AG09309 (cell line): ENCODE data around the gene TIMP4.

Source experiments
- DNase-seq: peaks from one replicate; pipeline ENCODE4 v3.0.0-alpha.2; 2010; ENCODE audit warnings: low read depth
- H3K4me3 ChIP-seq: 2 replicates; pipeline ENCODE4 v1.5.1; 2011; ENCODE audit warnings: mild to moderate bottlenecking, low read depth, low read length, moderate library complexity; ENCODE audit not compliant: control insufficient read depth
- CTCF ChIP-seq: IDR thresholded peaks from 2 replicates; pipeline ENCODE4 v1.5.1; 2011; ENCODE audit warnings: mild to moderate bottlenecking, low read depth, low read length, inconsistent platforms; ENCODE audit not compliant: insufficient read depth, control insufficient read depth; ENCODE audit errors: missing control alignments

The TIMP4 gene

GRCh38 chr3:12158387-12159226 is at the start of gene TIMP4:
Gene TIMP4, minus strand, starts transcription at chr3:12158912. Its CDS starts 72 bp downstream, at chr3:12158840.
- DNase-seq, result no peak
- peak within 1 kb of the TSS; percentile 38 for H3K4me3 ChIP-seq
- no peak for TF ChIP-seq CTCF

GRCh38 chr3:12205171-12205570 is 46.5 kb upstream of the TIMP4 start:
- no peak overlapping the region for H3K4me3 ChIP-seq
- no peak for DNase-seq
- TF ChIP-seq CTCF, result no peak

GRCh38 chr3:12201813-12202212 is 43.1 kb upstream of the TIMP4 start:
- no peak for DNase-seq
- no peak for TF ChIP-seq CTCF

GRCh38 chr3:12198301-12198700 is 39.6 kb upstream of the TIMP4 start:
- peak; percentile 21 for DNase-seq
- no peak for TF ChIP-seq CTCF

More at GRCh38 chr3:12201813-12202212, 43.1 kb upstream of the TIMP4 start:
- no peak overlapping the region for H3K4me3 ChIP-seq

GRCh38 chr3:12197475-12197874 is 38.8 kb upstream of the TIMP4 start:
- no peak for DNase-seq
- no peak overlapping the region for H3K4me3 ChIP-seq
- TF ChIP-seq CTCF, result no peak

More at GRCh38 chr3:12198301-12198700, 39.6 kb upstream of the TIMP4 start:
- no peak overlapping the region for H3K4me3 ChIP-seq

GRCh38 chr3:12196684-12197083 is 38.0 kb upstream of the TIMP4 start:
- no peak overlapping the region for H3K4me3 ChIP-seq
- DNase-seq, result no peak
- no peak for TF ChIP-seq CTCF

GRCh38 chr3:12195231-12195630 is 36.5 kb upstream of the TIMP4 start:
- no peak overlapping the region for H3K4me3 ChIP-seq
- TF ChIP-seq CTCF, result no peak
- no peak for DNase-seq
